Hepatocyte (in vitro differentiated cells): ENCODE results near the gene FAM184A. TPM values are rescaled to one million over a fixed set of nuclear protein-coding genes. Genes with fewer than 3 reads are reported as not detected.
A peak's percentile ranks its signal among the peaks of the same experiment; 100 is the strongest.

ENCODE experiments used
- DNase-seq: peaks from one replicate; pipeline ENCODE4 v3.0.0-alpha.2; 2016; ENCODE audit warnings: low spot score
- H2AFZ ChIP-seq: fragments of 200-600 bp; sonication (generic); 2 replicates; pipeline ENCODE4 v1.6.0; 2016; ENCODE audit warnings: antibody characterized with exemption, mild to moderate bottlenecking
- H3K27ac ChIP-seq: fragments of 200-600 bp; sonication (generic); 2 replicates; pipeline ENCODE4 v1.5.1; 2016; ENCODE audit warnings: mild to moderate bottlenecking
- H3K27me3 ChIP-seq: fragments of 200-600 bp; sonication (generic); 2 replicates; pipeline ENCODE4 v1.6.1; 2016
- H3K36me3 ChIP-seq: fragments of 200-600 bp; sonication (generic); replicated peaks from 2 replicates; pipeline ENCODE4 v1.5.1; 2016; ENCODE audit warnings: low read depth; ENCODE audit not compliant: insufficient read depth
- H3K4me1 ChIP-seq: fragments of 200-600 bp; sonication (generic); 2 replicates; pipeline ENCODE4 v1.5.1; 2016; ENCODE audit warnings: mild to moderate bottlenecking, moderate library complexity; ENCODE audit not compliant: insufficient read depth
- H3K4me2 ChIP-seq: fragments of 200-600 bp; sonication (generic); 2 replicates; pipeline ENCODE4 v1.6.0; 2016
- H3K4me3 ChIP-seq: fragments of 200-600 bp; sonication (generic); 2 replicates; pipeline ENCODE4 v1.5.1; 2016; ENCODE audit warnings: mild to moderate bottlenecking
- H3K79me2 ChIP-seq: fragments of 200-600 bp; sonication (generic); 2 replicates; pipeline ENCODE4 v1.6.0; 2017; ENCODE audit warnings: mild to moderate bottlenecking
- H3K9me2 ChIP-seq: fragments of 200-600 bp; sonication (generic); replicated peaks from 2 replicates; pipeline ENCODE4 v1.6.0; 2017; ENCODE audit warnings: mild to moderate bottlenecking; ENCODE audit not compliant: insufficient read depth
- H3K9me3 ChIP-seq: fragments of 200-600 bp; sonication (generic); 2 replicates; pipeline ENCODE4 v1.5.1; 2016; ENCODE audit warnings: low read depth, mild to moderate bottlenecking
- H4K20me1 ChIP-seq: fragments of 200-600 bp; sonication (generic); 2 replicates; pipeline ENCODE4 v1.6.0; 2016; ENCODE audit warnings: mild to moderate bottlenecking; ENCODE audit not compliant: insufficient read depth, poor library complexity, severe bottlenecking
- EZH2 ChIP-seq: fragments of 200-600 bp; sonication (generic); IDR thresholded peaks from 2 replicates; pipeline ENCODE4 v1.6.1; 2016; ENCODE audit warnings: antibody characterized with exemption, mild to moderate bottlenecking, borderline replicate concordance
- EZH2phosphoT487 ChIP-seq: fragments of 200-600 bp; sonication (generic); IDR thresholded peaks from one replicate; pipeline ENCODE4 v1.6.1; 2018; ENCODE audit warnings: antibody characterized with exemption, mild to moderate bottlenecking, low read depth, moderate library complexity; ENCODE audit not compliant: unreplicated experiment, severe bottlenecking
- WGBS: methylation state at CpG from one replicate; pipeline ENCODE4 v1.1.6; 2016; ENCODE audit warnings: low lambda C conversion rate; ENCODE audit errors: missing lambda C conversion rate; 5-methylcytosine and 5-hydroxymethylcytosine counted together
- microRNA counts: library from miRNA; unstranded; fragments of <30 nt; microRNA quantifications from one replicate; lab custom pipeline; 2017
- microRNA-seq: library from miRNA; unstranded; fragments of <30 nt; microRNA quantifications from one replicate; pipeline ENCODE4, GENCODE V29; 2017
- polyA plus RNA-seq: library from polyadenylated mRNA; unstranded; fragments of >200 nt; fragmentation: Nextera tagmentation; extraction: Ambion mirVana; gene quantifications from 2 replicates; pipeline ENCODE4 v1.2.1, GENCODE V29; 2016
- small RNA-seq: library from RNA; depleted of rRNA; stranded (forward); fragments of <200 nt; gene quantifications from one replicate; pipeline ENCODE3, GENCODE V24; 2014
- total RNA-seq: library from RNA; depleted of rRNA; stranded (reverse); fragments of >200 nt; gene quantifications from 2 replicates; pipeline ENCODE4 v1.2.3, GENCODE V29; 2014
- TF ChIP-seq, protein P1 (sequence below): fragments of 200-600 bp; sonication (generic); IDR thresholded peaks from 2 replicates; pipeline ENCODE4 v1.5.1; 2016; ENCODE audit warnings: antibody characterized with exemption, mild to moderate bottlenecking; ENCODE audit not compliant: poor library complexity

The FAM184A gene
- total and polyA plus RNA-seq, 2 experiments from 2014 or later: 5.6 to 14.1 TPM

DNA sequence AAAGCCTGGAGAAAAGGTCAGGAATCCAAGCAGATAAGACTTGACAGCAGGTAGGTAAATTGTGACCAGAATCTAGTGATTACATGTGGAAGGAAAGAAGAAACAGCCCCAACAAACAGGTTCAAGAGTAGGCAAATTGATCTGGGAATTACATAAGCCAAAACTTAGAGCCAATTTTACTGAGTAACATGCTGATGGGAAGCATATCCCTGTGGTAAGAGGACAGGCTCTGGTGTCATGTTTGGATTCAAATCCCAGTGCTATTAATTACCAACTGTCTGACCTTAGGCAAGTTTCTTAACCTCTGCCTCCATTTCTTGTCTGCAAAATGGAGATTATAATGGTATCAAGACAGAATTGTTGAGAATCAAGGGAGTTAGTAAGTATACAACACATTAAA, 163.9 kb downstream of the FAM184A start:
- Histone ChIP-seq H3K4me2 (no peak overlapping the region), H3K79me2 (no peaks in the 10 kb centered on the region), H3K9me3 (no peaks in the 10 kb centered on the region), H3K27me3 (no peaks in the 10 kb centered on the region), H2AFZ (no peak overlapping the region), H3K4me1 (no peaks in the 10 kb centered on the region), H3K27ac (no peak overlapping the region), H4K20me1 (no peaks in the 10 kb centered on the region), H3K9me2 (no peaks in the 10 kb centered on the region), H3K4me3 (no peak overlapping the region), H3K36me3 (no peaks in the 10 kb centered on the region)
- no peak for TF ChIP-seq EZH2phosphoT487
- TF ChIP-seq, protein P1, sequence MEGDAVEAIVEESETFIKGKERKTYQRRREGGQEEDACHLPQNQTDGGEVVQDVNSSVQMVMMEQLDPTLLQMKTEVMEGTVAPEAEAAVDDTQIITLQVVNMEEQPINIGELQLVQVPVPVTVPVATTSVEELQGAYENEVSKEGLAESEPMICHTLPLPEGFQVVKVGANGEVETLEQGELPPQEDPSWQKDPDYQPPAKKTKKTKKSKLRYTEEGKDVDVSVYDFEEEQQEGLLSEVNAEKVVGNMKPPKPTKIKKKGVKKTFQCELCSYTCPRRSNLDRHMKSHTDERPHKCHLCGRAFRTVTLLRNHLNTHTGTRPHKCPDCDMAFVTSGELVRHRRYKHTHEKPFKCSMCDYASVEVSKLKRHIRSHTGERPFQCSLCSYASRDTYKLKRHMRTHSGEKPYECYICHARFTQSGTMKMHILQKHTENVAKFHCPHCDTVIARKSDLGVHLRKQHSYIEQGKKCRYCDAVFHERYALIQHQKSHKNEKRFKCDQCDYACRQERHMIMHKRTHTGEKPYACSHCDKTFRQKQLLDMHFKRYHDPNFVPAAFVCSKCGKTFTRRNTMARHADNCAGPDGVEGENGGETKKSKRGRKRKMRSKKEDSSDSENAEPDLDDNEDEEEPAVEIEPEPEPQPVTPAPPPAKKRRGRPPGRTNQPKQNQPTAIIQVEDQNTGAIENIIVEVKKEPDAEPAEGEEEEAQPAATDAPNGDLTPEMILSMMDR: no peak
- no peak for TF ChIP-seq EZH2
- DNase-seq: no peak

DNA sequence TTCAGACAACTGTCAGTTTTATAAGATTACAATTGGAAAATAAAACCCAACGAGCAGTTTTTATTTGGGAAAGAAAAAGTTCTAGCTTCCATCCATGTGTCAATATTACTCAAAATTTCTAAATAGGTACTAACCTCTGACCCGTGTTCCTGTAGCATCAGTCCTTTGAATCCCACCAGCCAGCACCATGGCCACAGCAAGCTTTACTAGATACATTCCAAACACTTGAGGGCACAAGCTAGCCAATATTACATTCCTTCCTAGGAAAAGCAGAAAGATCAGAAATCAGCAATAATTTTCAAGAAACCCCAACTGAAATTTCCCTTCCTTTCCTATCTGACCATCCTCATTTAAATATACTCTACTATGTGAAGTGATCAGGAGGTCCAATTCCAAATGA, 165.3 kb downstream of the FAM184A start:
- no peak overlapping the region for H3K4me2 ChIP-seq
- no peaks in the 10 kb centered on the region for H4K20me1 ChIP-seq
- TF ChIP-seq EZH2phosphoT487 (no peak), EZH2 (no peak)
- TF ChIP-seq, protein P1: peak; percentile 3
- no peak for DNase-seq
- no peaks in the 10 kb centered on the region for H3K9me3 ChIP-seq
- no peak overlapping the region for H2AFZ ChIP-seq
- 94% methylated on average over 2 of the region's 2 CpGs for WGBS
- no peak overlapping the region for H3K4me3 ChIP-seq
- no peaks in the 10 kb centered on the region for H3K27me3 ChIP-seq
- H3K36me3 ChIP-seq: no peaks in the 10 kb centered on the region
- H3K9me2 ChIP-seq: no peaks in the 10 kb centered on the region
- no peaks in the 10 kb centered on the region for H3K4me1 ChIP-seq
- no peaks in the 10 kb centered on the region for H3K79me2 ChIP-seq
- no peak overlapping the region for H3K27ac ChIP-seq

DNA sequence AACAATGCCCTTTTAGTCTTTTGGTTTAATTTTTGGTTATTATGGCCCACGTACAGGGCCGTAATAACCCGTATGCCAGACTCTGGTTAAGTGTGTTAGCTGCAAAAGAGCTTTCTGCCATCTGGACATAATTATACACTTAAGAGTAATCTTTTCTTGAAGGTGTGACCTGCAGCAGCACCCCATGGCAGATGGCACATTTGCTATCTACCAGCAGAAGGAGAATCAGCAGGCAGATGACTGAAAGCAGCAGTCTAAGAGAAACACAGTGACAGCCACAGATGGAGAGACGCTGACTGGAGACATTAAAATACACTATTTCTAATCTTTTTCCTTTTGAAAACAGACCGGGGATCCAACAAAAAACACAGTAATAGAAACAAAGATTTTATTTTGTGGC, 165.8 kb downstream of the FAM184A start:
- Histone ChIP-seq H3K9me2 (no peaks in the 10 kb centered on the region), H4K20me1 (no peaks in the 10 kb centered on the region), H3K9me3 (no peaks in the 10 kb centered on the region), H3K4me3 (no peak overlapping the region), H3K36me3 (no peaks in the 10 kb centered on the region), H3K4me2 (no peak overlapping the region), H3K27ac (no peak overlapping the region), H3K4me1 (no peaks in the 10 kb centered on the region), H3K79me2 (no peaks in the 10 kb centered on the region), H2AFZ (no peak overlapping the region), H3K27me3 (no peaks in the 10 kb centered on the region)
- 69% methylated on average over 5 of the region's 5 CpGs for WGBS
- no peak for DNase-seq
- no peak for TF ChIP-seq EZH2phosphoT487
- TF ChIP-seq, protein P1: no peak
- TF ChIP-seq EZH2: no peak

MicroRNAs encoded within 50 kb of the gene (microRNA counts, 767-probe panel; counts per million panel counts)
- not detected for microRNA hsa-miR-548b-3p (lab: Ali Mortazavi, UCI)
- microRNA hsa-miR-548b-5p (lab: Ali Mortazavi, UCI): not detected

Small RNA genes within 50 kb of the gene (microRNA-seq; reads per million reads assigned to microRNA genes)
- gene MIR548B: 1.3 reads per million

Small RNA genes within 50 kb of the gene (small RNA-seq; reads per million reads assigned to genes)
- not detected for gene MIR548B
- gene RF00019: not detected

Other genes starting within 250 kb of the FAM184A start
- 29.1 and 32.7 TPM in 2 replicates for gene ASF1A, start 184.5 kb downstream of the FAM184A start, total RNA-seq
- gene ASF1A, start 184.5 kb downstream of the FAM184A start, polyA plus RNA-seq: 22.3 and 23.0 TPM in 2 replicates
- 9.9 and 13.5 TPM in 2 replicates for gene MCM9, start 143.5 kb downstream of the FAM184A start, total RNA-seq
- gene MCM9, start 143.5 kb downstream of the FAM184A start, polyA plus RNA-seq: 9.6 and 11.1 TPM in 2 replicates